ENCODE data around the gene UQCR10. TPM values are rescaled to one million over a fixed set of nuclear protein-coding genes. Genes with fewer than 3 reads are reported as not detected.

The UQCR10 gene
- total RNA-seq, 1 experiment from 2014 or later: 93.7 TPM

DNA sequence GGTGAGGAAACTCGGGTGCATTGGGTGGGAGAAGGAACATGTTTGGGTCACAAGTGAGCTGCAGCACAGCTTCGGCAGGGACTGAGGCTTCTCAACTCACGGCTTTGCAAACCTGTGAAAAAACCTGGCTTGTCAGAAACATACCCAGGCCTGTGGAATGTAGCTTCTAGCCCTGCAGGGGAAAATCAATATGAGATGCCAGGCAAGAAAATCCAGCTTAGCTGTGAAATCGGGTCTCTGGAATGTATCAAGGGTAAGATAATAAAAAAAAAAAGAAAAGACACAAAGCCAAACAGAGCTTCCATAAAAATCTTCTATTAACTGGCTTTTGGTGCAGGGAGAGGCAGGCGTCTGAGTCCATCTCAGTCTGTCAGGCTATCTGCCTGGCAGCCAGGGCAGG, 28.5 kb downstream of the UQCR10 start:
- DNase-seq (ENCODE audit: low read depth, low spot score): no peak
- POLR2A ChIA-PET: interaction anchor here (0.6 kb wide), 1 partner anchor 263 kb away, joined by 16 read pairs; no protein-coding TSS in a partner anchor
- TF ChIP-seq POLR2AphosphoS5 (IDR thresholded peaks at IDR 0.05; ENCODE audit: low read depth, low read length) (no peak), SIN3A (IDR thresholded peaks at IDR 0.05; ENCODE audit: borderline replicate concordance, insufficient read depth, low read depth, low read length) (no peak), TCF7L2 (IDR thresholded peaks at IDR 0.05; ENCODE audit: low read depth, low read length) (no peak)
- TF ChIP-seq, protein P1, sequence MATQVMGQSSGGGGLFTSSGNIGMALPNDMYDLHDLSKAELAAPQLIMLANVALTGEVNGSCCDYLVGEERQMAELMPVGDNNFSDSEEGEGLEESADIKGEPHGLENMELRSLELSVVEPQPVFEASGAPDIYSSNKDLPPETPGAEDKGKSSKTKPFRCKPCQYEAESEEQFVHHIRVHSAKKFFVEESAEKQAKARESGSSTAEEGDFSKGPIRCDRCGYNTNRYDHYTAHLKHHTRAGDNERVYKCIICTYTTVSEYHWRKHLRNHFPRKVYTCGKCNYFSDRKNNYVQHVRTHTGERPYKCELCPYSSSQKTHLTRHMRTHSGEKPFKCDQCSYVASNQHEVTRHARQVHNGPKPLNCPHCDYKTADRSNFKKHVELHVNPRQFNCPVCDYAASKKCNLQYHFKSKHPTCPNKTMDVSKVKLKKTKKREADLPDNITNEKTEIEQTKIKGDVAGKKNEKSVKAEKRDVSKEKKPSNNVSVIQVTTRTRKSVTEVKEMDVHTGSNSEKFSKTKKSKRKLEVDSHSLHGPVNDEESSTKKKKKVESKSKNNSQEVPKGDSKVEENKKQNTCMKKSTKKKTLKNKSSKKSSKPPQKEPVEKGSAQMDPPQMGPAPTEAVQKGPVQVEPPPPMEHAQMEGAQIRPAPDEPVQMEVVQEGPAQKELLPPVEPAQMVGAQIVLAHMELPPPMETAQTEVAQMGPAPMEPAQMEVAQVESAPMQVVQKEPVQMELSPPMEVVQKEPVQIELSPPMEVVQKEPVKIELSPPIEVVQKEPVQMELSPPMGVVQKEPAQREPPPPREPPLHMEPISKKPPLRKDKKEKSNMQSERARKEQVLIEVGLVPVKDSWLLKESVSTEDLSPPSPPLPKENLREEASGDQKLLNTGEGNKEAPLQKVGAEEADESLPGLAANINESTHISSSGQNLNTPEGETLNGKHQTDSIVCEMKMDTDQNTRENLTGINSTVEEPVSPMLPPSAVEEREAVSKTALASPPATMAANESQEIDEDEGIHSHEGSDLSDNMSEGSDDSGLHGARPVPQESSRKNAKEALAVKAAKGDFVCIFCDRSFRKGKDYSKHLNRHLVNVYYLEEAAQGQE (IDR thresholded peaks at IDR 0.05; ENCODE audit: insufficient read depth in 1 of 2, low read depth in 2 of 2, low read length in 1 of 2): no peak
- TF ChIP-seq, protein P2, sequence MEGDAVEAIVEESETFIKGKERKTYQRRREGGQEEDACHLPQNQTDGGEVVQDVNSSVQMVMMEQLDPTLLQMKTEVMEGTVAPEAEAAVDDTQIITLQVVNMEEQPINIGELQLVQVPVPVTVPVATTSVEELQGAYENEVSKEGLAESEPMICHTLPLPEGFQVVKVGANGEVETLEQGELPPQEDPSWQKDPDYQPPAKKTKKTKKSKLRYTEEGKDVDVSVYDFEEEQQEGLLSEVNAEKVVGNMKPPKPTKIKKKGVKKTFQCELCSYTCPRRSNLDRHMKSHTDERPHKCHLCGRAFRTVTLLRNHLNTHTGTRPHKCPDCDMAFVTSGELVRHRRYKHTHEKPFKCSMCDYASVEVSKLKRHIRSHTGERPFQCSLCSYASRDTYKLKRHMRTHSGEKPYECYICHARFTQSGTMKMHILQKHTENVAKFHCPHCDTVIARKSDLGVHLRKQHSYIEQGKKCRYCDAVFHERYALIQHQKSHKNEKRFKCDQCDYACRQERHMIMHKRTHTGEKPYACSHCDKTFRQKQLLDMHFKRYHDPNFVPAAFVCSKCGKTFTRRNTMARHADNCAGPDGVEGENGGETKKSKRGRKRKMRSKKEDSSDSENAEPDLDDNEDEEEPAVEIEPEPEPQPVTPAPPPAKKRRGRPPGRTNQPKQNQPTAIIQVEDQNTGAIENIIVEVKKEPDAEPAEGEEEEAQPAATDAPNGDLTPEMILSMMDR (IDR thresholded peaks at IDR 0.05): no peak
- CTCF ChIA-PET: no interaction called here
- ATAC-seq: no peak
- Histone ChIP-seq H3K36me3 (ENCODE audit: control insufficient read depth, insufficient read depth, low read length) (no peaks in the 10 kb centered on the region), H3K27ac (ENCODE audit: low read length) (no peak overlapping the region), H3K9me3 (ENCODE audit: control insufficient read depth, insufficient read depth, low read depth, low read length) (no peaks in the 10 kb centered on the region), H3K27me3 (ENCODE audit: control insufficient read depth, insufficient read depth, low read length) (no peaks in the 10 kb centered on the region), H3K4me1 (ENCODE audit: control insufficient read depth, insufficient read depth, low read length) (no peaks in the 10 kb centered on the region), H3K4me3 (ENCODE audit: low read depth in 2 of 2, low read length in 2 of 2) (no peak overlapping the region)
- in situ Hi-C loops (cut with HindIII; ENCODE audit: low pct_unique_long_range_greater_than_20kb, low sequenced_read_pairs) (no loop called here), intact Hi-C loops (cut with micrococcal nuclease; ENCODE audit: unreplicated experiment) (loop anchor here (10.0 kb wide), 1 partner anchor 209 kb away; no protein-coding TSS in a partner anchor)
- BruUV-seq (replicated peaks): no TSS peak

DNA sequence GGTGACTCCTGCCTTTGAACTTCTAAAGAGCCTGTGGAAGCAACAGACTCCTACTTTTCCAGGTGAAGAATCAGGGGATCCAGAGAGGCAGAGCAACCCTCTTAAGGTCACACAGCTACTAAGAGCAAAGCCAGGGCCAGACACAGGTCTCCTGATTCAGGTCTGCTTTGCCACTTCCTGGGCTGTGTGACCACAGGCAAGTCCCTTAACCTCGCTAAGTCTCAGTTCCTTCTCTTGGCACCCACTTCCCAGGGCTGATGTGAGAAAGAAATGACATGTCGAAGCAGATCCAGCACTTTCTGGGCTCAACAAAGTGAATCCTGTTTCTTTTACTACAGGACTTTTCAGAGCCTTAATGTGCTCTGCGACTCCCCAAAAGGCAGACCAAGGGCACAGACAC, 30.2 kb downstream of the UQCR10 start:
- BruUV-seq (replicated peaks): no TSS peak
- DNase-seq (ENCODE audit: low read depth, low spot score): no peak
- ChIA-PET POLR2A (no interaction called here), CTCF (no interaction called here)
- ATAC-seq: no peak
- H3K4me3 ChIP-seq (ENCODE audit: low read depth in 2 of 2, low read length in 2 of 2): no peak overlapping the region
- intact Hi-C loops (cut with micrococcal nuclease; ENCODE audit: unreplicated experiment): loop anchor here (10.0 kb wide), 1 partner anchor 207 kb away; no protein-coding TSS in a partner anchor
- H3K9me3 ChIP-seq (ENCODE audit: control insufficient read depth, insufficient read depth, low read depth, low read length): no peaks in the 10 kb centered on the region
- no peak overlapping the region for H3K27ac ChIP-seq (ENCODE audit: low read length)
- in situ Hi-C loops (cut with HindIII; ENCODE audit: low pct_unique_long_range_greater_than_20kb, low sequenced_read_pairs): no loop called here
- H3K27me3 ChIP-seq (ENCODE audit: control insufficient read depth, insufficient read depth, low read length): no peaks in the 10 kb centered on the region
- H3K4me1 ChIP-seq (ENCODE audit: control insufficient read depth, insufficient read depth, low read length): no peaks in the 10 kb centered on the region
- TF ChIP-seq SIN3A (IDR thresholded peaks at IDR 0.05; ENCODE audit: borderline replicate concordance, insufficient read depth, low read depth, low read length) (no peak), POLR2AphosphoS5 (IDR thresholded peaks at IDR 0.05; ENCODE audit: low read depth, low read length) (no peak), TCF7L2 (IDR thresholded peaks at IDR 0.05; ENCODE audit: low read depth, low read length) (no peak)
- TF ChIP-seq, protein P2 (IDR thresholded peaks at IDR 0.05): no peak
- TF ChIP-seq, protein P1 (IDR thresholded peaks at IDR 0.05; ENCODE audit: insufficient read depth in 1 of 2, low read depth in 2 of 2, low read length in 1 of 2): no peak
- no peaks in the 10 kb centered on the region for H3K36me3 ChIP-seq (ENCODE audit: control insufficient read depth, insufficient read depth, low read length)

Measured in Panc1 (cell line).